Stimulated activated CD8-positive, alpha-beta memory T cell treated with anti-CD3 and anti-CD28 coated beads, Interleukin-2, amount 100 ng/mL, for 48 hours (primary cell): ENCODE measurements around the gene QPCTL.

Experiments
- DNase-seq, 2 donors: peaks; one replicate each; pipeline ENCODE4 v3.0.0-alpha.2; 2020; ENCODE audit warnings: low read depth in 2 of 2

QPCTL gene

GRCh38 chr19:45692187-45693105 is at the start of gene QPCTL:
Gene QPCTL, plus strand, starts transcription at chr19:45692666. Its CDS starts 38 bp downstream, at chr19:45692704.
- peak; percentile 93 for DNase-seq

GRCh38 chr19:45643024-45643926 is 49.2 kb upstream of the QPCTL start:
- peak; percentile 91 to 94 for DNase-seq

- no peak for DNase-seq
Observed at GRCh38 chr19:45643927-45644771, 48.3 kb upstream of the QPCTL start.

- DNase-seq: no peak
Observed at GRCh38 chr19:45645068-45645630, 47.3 kb upstream of the QPCTL start.

GRCh38 chr19:45645631-45646344 is 46.7 kb upstream of the QPCTL start:
- peak; percentile 68 to 71 for DNase-seq

- DNase-seq: no peak
Observed at GRCh38 chr19:45646345-45646698, 46.1 kb upstream of the QPCTL start.

GRCh38 chr19:45650722-45651121 is 41.7 kb upstream of the QPCTL start:
- no peak for DNase-seq

GRCh38 chr19:45653634-45654033 is 38.8 kb upstream of the QPCTL start:
- no peak for DNase-seq

- no peak for DNase-seq
Observed at GRCh38 chr19:45655073-45655472, 37.4 kb upstream of the QPCTL start.

- no peak for DNase-seq
Observed at GRCh38 chr19:45657520-45658167, 34.8 kb upstream of the QPCTL start.

GRCh38 chr19:45659096-45659729 is 33.3 kb upstream of the QPCTL start:
- no peak for DNase-seq

GRCh38 chr19:45660636-45661035 is 31.8 kb upstream of the QPCTL start:
- no peak for DNase-seq

GRCh38 chr19:45663800-45664199 is 28.7 kb upstream of the QPCTL start:
- DNase-seq: no peak

GRCh38 chr19:45664575-45664974 is 27.9 kb upstream of the QPCTL start:
- DNase-seq: no peak

- peak; percentile 59 to 68 for DNase-seq
Observed at GRCh38 chr19:45667620-45668341, 24.7 kb upstream of the QPCTL start, which contains the start of gene GIPR. Gene GIPR, plus strand, starts transcription at chr19:45668221. Its CDS starts 1,300 bp downstream, at chr19:45669521.

- DNase-seq: no peak
Observed at GRCh38 chr19:45668342-45668871, 24.1 kb upstream of the QPCTL start.

GRCh38 chr19:45670670-45671453 is 21.6 kb upstream of the QPCTL start:
- DNase-seq: peak; percentile 59 to 78

GRCh38 chr19:45674946-45675345 is 17.5 kb upstream of the QPCTL start:
- DNase-seq: no peak
